HepG2 (cell line): ENCODE data around the gene ABCB6. TPM values are rescaled to one million over a fixed set of nuclear protein-coding genes. Genes with fewer than 3 reads are reported as not detected.
A peak's percentile ranks its signal among the peaks of the same experiment; 100 is the strongest.

ENCODE experiments used
- ATRX ChIP-seq: sonication (generic); formaldehyde crosslinking; IDR thresholded peaks from 2 replicates; pipeline ENCODE4 v1.4.0; 2020; ENCODE audit warnings: missing genetic modification reagents, borderline replicate concordance
- FOXA3 ChIP-seq: IDR thresholded peaks from 2 replicates; pipeline ENCODE4 v1.6.1; 2016; ENCODE audit warnings: missing genetic modification reagents, missing compliant biosample characterization
- REPIN1 ChIP-seq: sonication (generic); formaldehyde crosslinking; IDR thresholded peaks from 2 replicates; pipeline ENCODE4 v1.8.0; 2022; ENCODE audit warnings: missing genetic modification reagents, low read depth, mild to moderate bottlenecking, borderline replicate concordance
- REST ChIP-seq, 2 experiments: IDR thresholded peaks; 2 replicates each; pipeline ENCODE4 v1.6.1; 2011 to 2012; ENCODE audit warnings: low read length in 2 of 2, borderline replicate concordance in 1 of 2, low read depth in 1 of 2, mild to moderate bottlenecking in 1 of 2, moderate library complexity in 1 of 2
- SAFB2 ChIP-seq: sonication (generic); formaldehyde crosslinking; IDR thresholded peaks from 2 replicates; pipeline ENCODE4 v1.5.1; 2020; ENCODE audit warnings: missing genetic modification reagents, low read depth, mild to moderate bottlenecking, borderline replicate concordance
- SALL2 ChIP-seq: sonication (generic); formaldehyde crosslinking; IDR thresholded peaks from 2 replicates; pipeline ENCODE4 v1.8.1; 2023; ENCODE audit warnings: mild to moderate bottlenecking, missing genetic modification reagents, inconsistent platforms
- SP1 ChIP-seq, 2 experiments: fragments of 450-650 bp in 1 of 2; sonication (generic) in 1 of 2; formaldehyde crosslinking in 1 of 2; IDR thresholded peaks; 2 replicates each; pipeline versions ENCODE4 v1.4.0 to v1.6.1; 2016 to 2020; ENCODE audit warnings: missing genetic modification reagents in 1 of 2
- YEATS4 ChIP-seq: sonication (generic); formaldehyde crosslinking; IDR thresholded peaks from 2 replicates; pipeline ENCODE4 v1.4.0; 2020; ENCODE audit warnings: missing genetic modification reagents, borderline replicate concordance
- ZFP1 ChIP-seq: IDR thresholded peaks from 2 replicates; pipeline ENCODE4 v1.6.1; 2016
- ZKSCAN1 ChIP-seq: fragments of 150-350 bp; IDR thresholded peaks from 2 replicates; pipeline ENCODE4 v1.6.1; 2014; ENCODE audit warnings: low read length
- ZNF136 ChIP-seq: sonication (generic); formaldehyde crosslinking; IDR thresholded peaks from 2 replicates; pipeline ENCODE4 v1.8.1; 2022; ENCODE audit warnings: low read depth, mild to moderate bottlenecking, moderate library complexity, missing genetic modification reagents
- ZNF235 ChIP-seq: sonication (generic); formaldehyde crosslinking; IDR thresholded peaks from 2 replicates; pipeline ENCODE4 v1.8.1; 2023; ENCODE audit warnings: mild to moderate bottlenecking, missing genetic modification reagents, borderline replicate concordance
- ZNF333 ChIP-seq: sonication (generic); formaldehyde crosslinking; IDR thresholded peaks from 2 replicates; pipeline ENCODE4 v1.4.0; 2020; ENCODE audit warnings: mild to moderate bottlenecking, missing genetic modification reagents, borderline replicate concordance
- ZNF501 ChIP-seq: sonication (generic); formaldehyde crosslinking; IDR thresholded peaks from 2 replicates; pipeline ENCODE4 v1.5.1; 2020; ENCODE audit warnings: mild to moderate bottlenecking, moderate library complexity, missing genetic modification reagents
- ZNF552 ChIP-seq: sonication (generic); formaldehyde crosslinking; IDR thresholded peaks from 2 replicates; pipeline ENCODE4 v1.9.0; 2022; ENCODE audit warnings: missing genetic modification reagents, mild to moderate bottlenecking, borderline replicate concordance
- polyA plus RNA-seq, 8 experiments: library from polyadenylated mRNA; depleted of rRNA in 3 of 8; stranded (reverse) in 7 of 8; unstranded in 1 of 8; fragments of >200 nt; fragmentation: Illumina TruSeq in 4 of 8; extraction: Trizol in 4 of 8; gene quantifications; 2 replicates each; pipeline versions ENCODE4 v1.2.1 to v1.2.3, GENCODE V29; 2011 to 2016; ENCODE audit warnings: low read depth in 4 of 8, missing spikeins in 1 of 8, mixed read lengths in 1 of 8; ENCODE audit not compliant: insufficient read depth in 1 of 8
- total RNA-seq, 5 experiments: library from RNA; depleted of rRNA; stranded (reverse); fragments of >200 nt; fragmentation: Illumina TruSeq; extraction: Trizol; gene quantifications; 2 replicates each; pipeline ENCODE4 v1.2.3, GENCODE V29; 2016; ENCODE audit warnings: low read depth in 1 of 5
- TF ChIP-seq, protein P1 (sequence below): sonication (generic); formaldehyde crosslinking; IDR thresholded peaks from 2 replicates; pipeline ENCODE4 v1.4.0; 2020; ENCODE audit warnings: missing genetic modification reagents
- TF ChIP-seq, protein P2 (sequence below): sonication (generic); formaldehyde crosslinking; IDR thresholded peaks from 2 replicates; pipeline ENCODE4 v1.9.0; 2022; ENCODE audit warnings: missing genetic modification reagents, mild to moderate bottlenecking, borderline replicate concordance
- TF ChIP-seq, protein P3 (sequence below): sonication (generic); formaldehyde crosslinking; IDR thresholded peaks from 2 replicates; pipeline ENCODE4 v1.4.0; 2020; ENCODE audit warnings: missing genetic modification reagents

ABCB6 gene
- total and polyA plus RNA-seq, 2 of the 13 experiments (the other 11 are each of a cell fraction or from before 2014, with no cell fraction given), result 91.1 to 137 TPM

- TF ChIP-seq REST (IDR thresholded peaks at IDR 0.05; ENCODE audit: borderline replicate concordance in 1 of 2, low read depth in 1 of 2, low read length in 2 of 2) (peak in 1 of 2 experiments; percentile 37; a peak in 1 of 4 replicates), SALL2 (CRISPR knock-in tag) (peak; percentile 89), ZNF501 (CRISPR knock-in tag) (peak; percentile 63), REPIN1 (0 out of 2 replicates have a peak, but pooled peaks have one; percentile 32), ZNF333 (no peak), FOXA3 (peak; percentile 86), ZNF552 (CRISPR knock-in tag) (peak; percentile 82; the same call in 1 of the 2 replicates), SAFB2 (CRISPR knock-in tag) (no peak; the same call in 1 of the 2 replicates), SP1 (IDR thresholded peaks at IDR 0.05) (no peak), SP1 (CRISPR knock-in tag; IDR thresholded peaks at IDR 0.05) (no peak; the same call in 1 of the 2 replicates), ZKSCAN1 (no peak), ZNF136 (CRISPR knock-in tag) (peak; percentile 23), ZFP1 (peak; percentile 83; the same call in 1 of the 2 replicates), ATRX (CRISPR knock-in tag) (no peak), ZNF235 (CRISPR knock-in tag) (no peak), YEATS4 (CRISPR knock-in tag) (no peak)
- TF ChIP-seq, protein P1, sequence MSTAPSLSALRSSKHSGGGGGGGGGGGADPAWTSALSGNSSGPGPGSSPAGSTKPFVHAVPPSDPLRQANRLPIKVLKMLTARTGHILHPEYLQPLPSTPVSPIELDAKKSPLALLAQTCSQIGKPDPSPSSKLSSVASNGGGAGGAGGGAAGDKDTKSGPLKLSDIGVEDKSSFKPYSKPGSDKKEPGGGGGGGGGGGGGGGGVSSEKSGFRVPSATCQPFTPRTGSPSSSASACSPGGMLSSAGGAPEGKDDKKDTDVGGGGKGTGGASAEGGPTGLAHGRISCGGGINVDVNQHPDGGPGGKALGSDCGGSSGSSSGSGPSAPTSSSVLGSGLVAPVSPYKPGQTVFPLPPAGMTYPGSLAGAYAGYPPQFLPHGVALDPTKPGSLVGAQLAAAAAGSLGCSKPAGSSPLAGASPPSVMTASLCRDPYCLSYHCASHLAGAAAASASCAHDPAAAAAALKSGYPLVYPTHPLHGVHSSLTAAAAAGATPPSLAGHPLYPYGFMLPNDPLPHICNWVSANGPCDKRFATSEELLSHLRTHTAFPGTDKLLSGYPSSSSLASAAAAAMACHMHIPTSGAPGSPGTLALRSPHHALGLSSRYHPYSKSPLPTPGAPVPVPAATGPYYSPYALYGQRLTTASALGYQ (CRISPR knock-in tag), result peak; percentile 37; the same call in 1 of the 2 replicates
- TF ChIP-seq, protein P2, sequence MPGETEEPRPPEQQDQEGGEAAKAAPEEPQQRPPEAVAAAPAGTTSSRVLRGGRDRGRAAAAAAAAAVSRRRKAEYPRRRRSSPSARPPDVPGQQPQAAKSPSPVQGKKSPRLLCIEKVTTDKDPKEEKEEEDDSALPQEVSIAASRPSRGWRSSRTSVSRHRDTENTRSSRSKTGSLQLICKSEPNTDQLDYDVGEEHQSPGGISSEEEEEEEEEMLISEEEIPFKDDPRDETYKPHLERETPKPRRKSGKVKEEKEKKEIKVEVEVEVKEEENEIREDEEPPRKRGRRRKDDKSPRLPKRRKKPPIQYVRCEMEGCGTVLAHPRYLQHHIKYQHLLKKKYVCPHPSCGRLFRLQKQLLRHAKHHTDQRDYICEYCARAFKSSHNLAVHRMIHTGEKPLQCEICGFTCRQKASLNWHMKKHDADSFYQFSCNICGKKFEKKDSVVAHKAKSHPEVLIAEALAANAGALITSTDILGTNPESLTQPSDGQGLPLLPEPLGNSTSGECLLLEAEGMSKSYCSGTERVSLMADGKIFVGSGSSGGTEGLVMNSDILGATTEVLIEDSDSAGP, result peak; percentile 58
- TF ChIP-seq, protein P3, sequence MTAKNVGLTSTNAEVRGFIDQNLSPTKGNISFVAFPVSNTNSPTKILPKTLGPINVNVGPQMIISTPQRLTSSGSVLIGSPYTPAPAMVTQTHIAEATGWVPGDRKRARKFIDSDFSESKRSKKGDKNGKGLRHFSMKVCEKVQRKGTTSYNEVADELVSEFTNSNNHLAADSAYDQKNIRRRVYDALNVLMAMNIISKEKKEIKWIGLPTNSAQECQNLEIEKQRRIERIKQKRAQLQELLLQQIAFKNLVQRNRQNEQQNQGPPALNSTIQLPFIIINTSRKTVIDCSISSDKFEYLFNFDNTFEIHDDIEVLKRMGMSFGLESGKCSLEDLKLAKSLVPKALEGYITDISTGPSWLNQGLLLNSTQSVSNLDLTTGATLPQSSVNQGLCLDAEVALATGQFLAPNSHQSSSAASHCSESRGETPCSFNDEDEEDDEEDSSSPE (CRISPR knock-in tag), result peak; percentile 33; the same call in 1 of the 2 replicates
These were observed 10.6 kb downstream of the ABCB6 start (continued) for GRCh38 chr2:219207884-219208740.
